Measurements from ENCODE around the gene UAP1L1. TPM values are rescaled to one million over a fixed set of nuclear protein-coding genes. Genes with fewer than 3 reads are reported as not detected.
"Not testable (repeated sequence)": the region's sequence is repeated elsewhere in the genome, so short reads cannot be mapped to it uniquely, and the experiment has no call there.

Gene UAP1L1
- total and polyA plus RNA-seq, 2 experiments from 2014 or later: 15.6 to 39.1 TPM

- H3K36me3 ChIP-seq (replicated peaks; ENCODE audit: insufficient read depth, low read depth): no peaks in the 10 kb centered on the region
Observed at GRCh38 chr9:137032858-137033257, 44.5 kb upstream of the UAP1L1 start.

GRCh38 chr9:137033481-137033880 lies 43.8 kb upstream of the UAP1L1 start:
- not testable (repeated sequence) for H3K36me3 ChIP-seq (replicated peaks; ENCODE audit: insufficient read depth, low read depth); H3K4me3 ChIP-seq; H3K4me2 ChIP-seq; DNase-seq (ENCODE audit: low spot score); H3K79me2 ChIP-seq; H3K27me3 ChIP-seq; H4K20me1 ChIP-seq (ENCODE audit: insufficient read depth, poor library complexity, severe bottlenecking); H3K27ac ChIP-seq; H3K9me3 ChIP-seq (ENCODE audit: low read depth); H2AFZ ChIP-seq; H3K9me2 ChIP-seq (replicated peaks; ENCODE audit: insufficient read depth)
- peaks cover 12% of the 10 kb centered on the region for H3K4me1 ChIP-seq (ENCODE audit: insufficient read depth)
- 92% methylated on average over 5 of the region's 5 CpGs for WGBS (ENCODE audit: low lambda C conversion rate, missing lambda C conversion rate)

More at GRCh38 chr9:137032858-137033257, 44.5 kb upstream of the UAP1L1 start:
- no peaks in the 10 kb centered on the region for H3K9me2 ChIP-seq (replicated peaks; ENCODE audit: insufficient read depth)
- H4K20me1 ChIP-seq (ENCODE audit: insufficient read depth, poor library complexity, severe bottlenecking): no peaks in the 10 kb centered on the region
- peaks cover 14% of the 10 kb centered on the region for H3K4me1 ChIP-seq (ENCODE audit: insufficient read depth)
- no peak overlapping the region for H3K4me2 ChIP-seq
- H3K27me3 ChIP-seq: no peaks in the 10 kb centered on the region
- no peak for TF ChIP-seq EZH2phosphoT487 (IDR thresholded peaks at IDR 0.05; ENCODE audit: low read depth, severe bottlenecking, unreplicated experiment)
- no peak for TF ChIP-seq EZH2 (IDR thresholded peaks at IDR 0.05; ENCODE audit: borderline replicate concordance)
- TF ChIP-seq, protein P1, sequence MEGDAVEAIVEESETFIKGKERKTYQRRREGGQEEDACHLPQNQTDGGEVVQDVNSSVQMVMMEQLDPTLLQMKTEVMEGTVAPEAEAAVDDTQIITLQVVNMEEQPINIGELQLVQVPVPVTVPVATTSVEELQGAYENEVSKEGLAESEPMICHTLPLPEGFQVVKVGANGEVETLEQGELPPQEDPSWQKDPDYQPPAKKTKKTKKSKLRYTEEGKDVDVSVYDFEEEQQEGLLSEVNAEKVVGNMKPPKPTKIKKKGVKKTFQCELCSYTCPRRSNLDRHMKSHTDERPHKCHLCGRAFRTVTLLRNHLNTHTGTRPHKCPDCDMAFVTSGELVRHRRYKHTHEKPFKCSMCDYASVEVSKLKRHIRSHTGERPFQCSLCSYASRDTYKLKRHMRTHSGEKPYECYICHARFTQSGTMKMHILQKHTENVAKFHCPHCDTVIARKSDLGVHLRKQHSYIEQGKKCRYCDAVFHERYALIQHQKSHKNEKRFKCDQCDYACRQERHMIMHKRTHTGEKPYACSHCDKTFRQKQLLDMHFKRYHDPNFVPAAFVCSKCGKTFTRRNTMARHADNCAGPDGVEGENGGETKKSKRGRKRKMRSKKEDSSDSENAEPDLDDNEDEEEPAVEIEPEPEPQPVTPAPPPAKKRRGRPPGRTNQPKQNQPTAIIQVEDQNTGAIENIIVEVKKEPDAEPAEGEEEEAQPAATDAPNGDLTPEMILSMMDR (IDR thresholded peaks at IDR 0.05; ENCODE audit: poor library complexity): no peak
- no peaks in the 10 kb centered on the region for H3K9me3 ChIP-seq (ENCODE audit: low read depth)
- WGBS (ENCODE audit: low lambda C conversion rate, missing lambda C conversion rate): 90% methylated on average over 10 of the region's 10 CpGs
- no peaks in the 10 kb centered on the region for H3K79me2 ChIP-seq
- no peak overlapping the region for H3K4me3 ChIP-seq
- DNase-seq (ENCODE audit: low spot score): no peak
- H3K27ac ChIP-seq: no peak overlapping the region
- H2AFZ ChIP-seq: no peak overlapping the region

DNA sequence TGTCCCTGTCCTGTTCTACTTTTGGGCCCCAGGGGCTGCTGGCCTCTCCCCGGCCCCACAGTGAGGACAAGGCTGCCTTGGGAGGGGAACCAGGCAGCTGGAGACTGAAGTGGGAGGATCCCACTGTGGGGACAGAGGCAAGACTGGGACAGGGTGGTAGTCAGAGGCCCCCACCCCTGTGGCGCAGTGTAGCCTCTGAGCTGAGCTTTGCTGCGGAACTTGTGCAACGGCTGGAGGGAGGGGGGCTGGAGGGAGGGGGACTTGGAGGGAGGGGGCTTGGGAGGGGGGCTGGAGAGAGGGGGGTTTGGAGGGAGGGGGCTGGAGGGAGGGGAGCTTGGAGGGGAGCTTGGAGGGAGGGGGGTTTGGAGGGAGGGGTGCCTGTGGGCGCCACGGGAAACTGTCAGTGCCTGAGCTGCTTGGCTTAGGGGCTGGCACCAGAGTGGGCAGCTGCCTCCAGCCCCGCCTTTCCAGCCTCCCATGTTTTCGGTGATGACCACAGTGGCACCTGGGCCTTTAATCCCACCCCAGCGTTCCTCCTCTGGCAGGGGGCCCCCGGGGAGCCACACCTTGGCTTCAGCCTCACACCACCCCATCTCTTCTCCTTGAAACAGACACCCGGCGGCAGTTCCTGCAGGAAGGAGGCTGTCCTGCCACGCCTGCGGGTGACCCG lies 43.1 kb upstream of the UAP1L1 start:
- Histone ChIP-seq H3K4me3 (no peak overlapping the region), H3K4me2 (no peak overlapping the region), H3K27ac (no peak overlapping the region), H3K9me3 (ENCODE audit: low read depth) (no peaks in the 10 kb centered on the region), H3K27me3 (no peaks in the 10 kb centered on the region), H3K36me3 (replicated peaks; ENCODE audit: insufficient read depth, low read depth) (no peaks in the 10 kb centered on the region), H2AFZ (no peak overlapping the region), H3K79me2 (no peaks in the 10 kb centered on the region), H4K20me1 (ENCODE audit: insufficient read depth, poor library complexity, severe bottlenecking) (no peaks in the 10 kb centered on the region), H3K4me1 (ENCODE audit: insufficient read depth) (peaks cover 6% of the 10 kb centered on the region), H3K9me2 (replicated peaks; ENCODE audit: insufficient read depth) (no peaks in the 10 kb centered on the region)
- TF ChIP-seq EZH2 (IDR thresholded peaks at IDR 0.05; ENCODE audit: borderline replicate concordance) (no peak), EZH2phosphoT487 (IDR thresholded peaks at IDR 0.05; ENCODE audit: low read depth, severe bottlenecking, unreplicated experiment) (no peak)
- TF ChIP-seq, protein P1 (IDR thresholded peaks at IDR 0.05; ENCODE audit: poor library complexity): no peak
- DNase-seq (ENCODE audit: low spot score): no peak
- 83% methylated on average over 12 of the region's 15 CpGs for WGBS (ENCODE audit: low lambda C conversion rate, missing lambda C conversion rate)

DNA sequence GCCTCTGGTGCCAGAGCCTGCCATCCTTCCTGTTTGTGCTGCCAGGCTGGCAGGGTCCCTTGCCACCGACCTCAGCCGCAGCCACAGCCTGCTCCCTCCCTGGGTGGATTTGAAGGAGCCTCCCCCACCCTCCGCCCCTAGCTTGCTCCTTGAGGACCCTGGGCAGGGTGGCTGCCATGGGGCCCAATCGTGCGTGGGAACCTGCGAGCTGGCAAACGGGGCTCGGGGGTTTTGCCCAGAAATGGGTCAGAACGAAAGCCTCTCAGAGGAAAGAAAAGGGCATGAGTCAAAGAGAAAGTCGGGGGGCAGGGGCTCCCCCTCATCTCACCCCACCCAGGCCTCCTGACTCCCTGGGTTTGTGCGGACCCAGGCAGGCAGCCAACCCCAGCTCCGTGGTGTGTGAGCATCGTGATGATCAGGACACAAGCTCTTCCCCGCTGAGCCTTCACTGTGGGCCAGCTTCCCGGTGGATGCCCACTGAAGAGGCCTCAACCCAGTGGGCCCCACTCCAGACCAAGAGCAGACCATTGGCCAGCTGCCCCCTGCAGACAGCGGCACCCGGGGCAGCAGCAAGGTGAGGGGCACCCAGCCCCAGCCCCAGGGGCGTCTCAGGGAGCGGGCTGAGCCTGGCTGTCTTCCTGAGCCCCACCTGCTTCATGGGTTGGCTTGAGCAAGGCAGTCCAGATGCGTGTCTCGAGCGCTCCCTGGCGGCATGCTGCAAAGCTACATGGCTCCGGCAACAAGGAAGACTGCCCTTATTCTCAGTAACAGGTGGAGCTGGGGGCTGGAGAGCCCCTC lies 42.4 kb upstream of the UAP1L1 start:
- H3K27ac ChIP-seq: no peak overlapping the region
- no peaks in the 10 kb centered on the region for H4K20me1 ChIP-seq (ENCODE audit: insufficient read depth, poor library complexity, severe bottlenecking)
- TF ChIP-seq, protein P1 (IDR thresholded peaks at IDR 0.05; ENCODE audit: poor library complexity): peak; percentile 88
- TF ChIP-seq EZH2 (IDR thresholded peaks at IDR 0.05; ENCODE audit: borderline replicate concordance): no peak
- H3K4me1 ChIP-seq (ENCODE audit: insufficient read depth): no peaks in the 10 kb centered on the region
- H3K36me3 ChIP-seq (replicated peaks; ENCODE audit: insufficient read depth, low read depth): no peaks in the 10 kb centered on the region
- WGBS (ENCODE audit: low lambda C conversion rate, missing lambda C conversion rate): 47% methylated on average over 24 of the region's 24 CpGs
- no peak overlapping the region for H2AFZ ChIP-seq
- H3K9me2 ChIP-seq (replicated peaks; ENCODE audit: insufficient read depth): no peaks in the 10 kb centered on the region
- no peaks in the 10 kb centered on the region for H3K79me2 ChIP-seq
- peak; percentile 91 for DNase-seq (ENCODE audit: low spot score)
- H3K4me3 ChIP-seq: no peak overlapping the region
- H3K4me2 ChIP-seq: no peak overlapping the region
- no peaks in the 10 kb centered on the region for H3K27me3 ChIP-seq
- no peaks in the 10 kb centered on the region for H3K9me3 ChIP-seq (ENCODE audit: low read depth)

All from hepatocyte (in vitro differentiated cells).